Stomach (tissue), 4 donors: ENCODE data around the gene ERBB4.

Experiments used
- CTCF ChIP-seq, 7 experiments: fragments of 450-650 bp in 4 of 7; fragments of 200-600 bp in 3 of 7; sonication (generic) in 3 of 7; IDR thresholded peaks; one replicate each; pipeline ENCODE4 v1.5.1; 2016 to 2019; ENCODE audit warnings: antibody characterized with exemption in 7 of 7, control low read depth in 2 of 7, mild to moderate bottlenecking in 1 of 7
- POLR2A ChIP-seq, 4 donors: fragments of 450-650 bp; IDR thresholded peaks; one replicate each; pipeline ENCODE4 v1.6.1; 2016; ENCODE audit warnings: antibody characterized with exemption in 4 of 4, control low read depth in 2 of 4, mild to moderate bottlenecking in 1 of 4, moderate library complexity in 1 of 4
- POLR2AphosphoS5 ChIP-seq, 3 donors: sonication (generic); formaldehyde crosslinking; IDR thresholded peaks; one replicate each; pipeline ENCODE4 v1.6.1; 2016; ENCODE audit warnings: antibody characterized with exemption in 3 of 3

- TF ChIP-seq CTCF (IDR thresholded peaks at IDR 0.05) (no peak), POLR2A (IDR thresholded peaks at IDR 0.05) (no peak), POLR2AphosphoS5 (IDR thresholded peaks at IDR 0.05) (no peak)
These were observed 1124.9 kb downstream of the ERBB4 start for GRCh38 chr2:211413746-211414145.
